Activated CD4-positive, alpha-beta T cell treated with anti-CD3 and anti-CD28 coated beads for 48 hours (primary cell): ENCODE results near the gene NOXA1.
"Not testable (repeated sequence)": the region's sequence is repeated elsewhere in the genome, so short reads cannot be mapped to it uniquely, and the experiment has no call there.

ENCODE experiments used
- DNase-seq: peaks from one replicate; pipeline ENCODE4 v3.0.0-alpha.2; 2020

Gene NOXA1

DNA sequence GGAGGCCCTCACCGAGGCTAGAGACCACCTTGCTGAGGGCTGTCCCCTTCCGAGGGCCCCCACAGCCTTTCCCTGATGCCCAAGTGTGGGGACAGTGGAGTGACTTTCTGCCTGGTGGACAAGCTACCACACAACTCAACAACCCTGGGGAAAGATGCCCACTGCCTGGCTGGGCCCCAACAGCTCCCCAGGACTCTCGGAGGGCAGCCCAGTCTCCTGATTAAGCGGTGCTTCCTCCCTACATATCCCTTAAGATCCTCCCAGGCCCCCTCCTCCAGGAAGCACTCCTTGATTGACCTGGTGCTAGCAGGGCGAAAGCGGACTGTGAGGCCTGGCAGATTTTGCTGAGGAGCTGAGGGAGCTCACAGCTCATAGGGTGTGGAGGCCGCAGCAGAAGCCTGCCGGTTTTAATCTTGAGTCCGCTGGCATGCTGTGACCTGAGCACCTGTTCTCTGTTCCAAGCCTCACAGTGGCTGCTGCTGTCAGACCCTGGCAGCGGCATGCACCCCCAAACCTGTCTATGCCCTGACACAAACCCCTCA lies 33.7 kb downstream of the NOXA1 start:
- no peak for DNase-seq

DNA sequence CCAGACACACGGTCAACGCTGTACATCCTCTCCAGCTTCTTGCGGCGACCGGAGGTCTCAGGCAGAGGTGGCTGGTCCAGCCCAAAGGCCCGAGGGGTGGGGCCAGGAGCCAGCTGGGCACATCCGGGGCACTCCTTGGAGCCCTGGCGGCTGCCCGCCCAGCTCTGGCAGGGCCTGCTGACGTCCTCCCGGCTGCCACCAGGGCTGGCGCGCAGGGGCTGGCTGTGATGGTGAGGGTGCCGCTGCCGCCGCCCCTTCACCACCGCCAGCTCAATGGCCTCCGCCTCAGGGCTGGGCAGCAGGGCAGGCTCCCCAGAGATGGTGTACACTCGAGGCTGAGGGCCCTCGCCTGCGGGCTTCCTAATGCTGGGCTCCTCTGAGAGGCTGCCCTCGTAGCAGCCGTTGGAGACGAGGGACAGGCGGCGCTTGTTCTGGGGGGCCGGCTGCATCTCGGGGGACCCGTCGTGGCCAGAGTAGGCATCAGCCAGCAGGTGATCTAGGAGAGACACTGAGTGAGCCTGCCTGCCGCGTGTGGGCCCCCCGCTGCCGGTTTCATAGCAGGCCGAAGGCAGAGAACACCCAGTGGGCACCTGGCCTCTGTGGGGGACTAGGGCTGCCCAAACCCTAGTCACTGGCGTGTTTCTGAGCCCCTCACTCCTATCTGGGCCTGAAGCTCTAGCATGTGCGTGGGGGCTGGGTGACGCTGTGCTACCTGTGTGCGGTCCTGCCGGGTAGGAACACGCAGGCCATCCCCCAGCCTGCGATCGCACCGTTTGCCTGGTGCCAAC lies 34.4 kb downstream of the NOXA1 start:
- no peak for DNase-seq

DNA sequence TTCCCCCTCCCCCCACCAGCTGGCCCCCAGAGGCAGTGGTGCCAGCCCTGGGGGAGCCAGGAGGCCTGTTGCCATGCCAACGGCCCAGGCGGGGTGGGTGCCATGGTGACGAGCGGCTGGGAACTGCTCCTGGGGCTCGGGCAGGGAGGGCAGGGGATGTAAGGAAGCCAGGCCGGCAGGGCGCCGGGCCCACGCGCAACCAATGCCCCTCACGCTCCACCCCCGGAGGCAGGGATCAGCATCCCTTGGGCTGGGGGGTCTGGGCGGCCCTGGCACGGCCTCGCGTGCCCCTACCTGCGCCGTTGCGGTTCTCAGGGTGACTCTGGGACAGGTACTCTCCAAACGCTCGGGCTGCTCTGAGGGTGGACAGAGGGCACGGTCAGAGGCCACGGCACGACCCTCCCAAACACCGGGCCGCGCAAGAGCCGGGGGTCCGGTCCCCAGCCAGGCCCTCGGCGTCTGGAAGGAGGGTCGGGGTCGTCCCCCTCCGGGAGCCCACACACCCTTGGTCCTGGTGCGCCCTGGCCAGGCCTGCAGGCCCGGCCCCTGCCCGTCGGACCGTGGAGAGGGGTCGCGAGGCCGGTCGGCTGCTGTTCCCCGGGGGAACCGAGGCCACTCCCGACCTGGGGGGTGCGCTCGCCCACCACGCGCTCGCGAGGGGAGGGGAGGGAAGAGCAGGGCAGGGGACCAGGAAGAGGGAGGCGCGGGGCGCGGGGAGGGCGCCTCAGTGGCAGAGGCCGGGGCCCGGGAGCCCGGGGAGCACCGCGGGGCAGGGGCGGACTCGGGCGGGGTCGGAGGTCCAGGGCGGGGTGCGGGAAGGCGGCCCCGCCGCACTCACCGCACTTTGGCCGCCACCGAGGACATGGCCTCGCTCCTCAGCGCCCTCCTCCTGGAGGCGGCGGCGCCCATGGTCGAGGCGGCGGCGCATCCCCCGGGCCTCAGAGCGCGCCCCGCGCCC lies 35.3 kb downstream of the NOXA1 start:
- no peak for DNase-seq

DNA sequence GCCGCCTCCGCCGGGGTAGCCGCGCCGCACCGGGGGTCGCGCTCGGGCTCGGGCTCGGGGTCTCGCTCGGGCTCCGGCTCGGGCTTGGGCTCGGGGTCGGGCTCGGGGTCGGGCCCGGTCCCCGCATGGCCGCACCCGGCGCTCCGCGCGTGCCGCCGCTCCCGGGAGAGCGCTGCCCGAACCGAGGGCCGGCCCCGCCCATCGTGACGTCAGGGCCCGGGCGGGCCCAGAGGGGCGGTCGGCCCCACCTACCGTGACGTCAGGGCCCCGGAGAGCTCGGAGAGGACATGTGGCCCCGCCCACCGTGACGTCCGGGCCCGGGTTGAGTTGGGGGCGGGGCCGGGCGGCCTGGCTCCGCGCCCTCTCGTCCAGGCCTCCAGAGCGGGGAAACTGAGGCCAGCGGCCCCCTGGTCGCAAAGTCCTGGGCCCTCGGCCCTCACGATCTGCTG lies 36.0 kb downstream of the NOXA1 start, which contains the start of gene NSMF:
Gene NSMF (minus strand): TSS at position 183 of the 449 bp plus-strand sequence. CDS start 232 bp downstream, outside the sequence.
- peak; percentile 96 for DNase-seq

DNA sequence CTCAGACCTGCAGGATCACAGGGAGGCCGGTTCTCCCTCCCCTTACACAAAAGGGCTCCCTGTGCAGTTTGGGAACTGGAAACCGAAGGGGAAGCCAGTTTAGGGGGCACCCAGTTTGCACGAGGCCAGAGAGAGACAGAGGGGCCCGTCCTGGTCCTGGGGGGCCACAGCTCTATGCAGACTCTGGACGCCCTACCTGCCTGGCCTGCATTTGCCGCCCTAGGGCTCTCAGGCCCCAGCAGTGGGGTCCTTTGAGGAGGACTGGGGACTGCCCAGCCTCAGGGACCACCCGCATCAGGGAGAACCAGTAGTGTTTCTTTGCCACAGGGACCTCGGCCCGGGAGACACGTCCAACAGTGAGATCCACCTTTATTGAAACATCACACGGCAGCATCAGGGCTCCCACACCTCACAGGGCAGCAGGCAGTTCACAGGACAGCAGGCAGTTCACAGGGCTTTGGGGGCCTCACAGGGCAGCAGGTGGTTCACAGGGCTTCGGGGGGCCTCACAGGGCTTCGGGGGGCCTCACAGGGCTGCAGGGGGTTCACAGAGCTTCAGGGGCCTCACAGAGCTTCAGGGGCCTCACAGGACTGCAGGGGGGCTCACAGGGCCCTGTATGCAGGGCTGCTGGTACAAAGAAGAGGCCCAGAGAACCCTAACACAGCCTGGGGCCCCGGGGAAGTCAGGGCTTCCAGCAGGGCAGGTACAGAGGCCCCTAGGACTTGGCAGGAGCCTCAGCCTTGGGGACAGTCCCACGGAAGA lies 36.6 kb downstream of the NOXA1 start:
- DNase-seq = no peak

GRCh38 chr9:137460363-137461315 lies 37.4 kb downstream of the NOXA1 start:
- no peak for DNase-seq

GRCh38 chr9:137461316-137461662 lies 38.1 kb downstream of the NOXA1 start:
- no peak for DNase-seq

GRCh38 chr9:137461663-137462395 lies 38.6 kb downstream of the NOXA1 start:
- DNase-seq = peak; percentile 89

GRCh38 chr9:137462396-137462985 lies 39.3 kb downstream of the NOXA1 start:
- DNase-seq = no peak

- DNase-seq = no peak
These were observed 40.1 kb downstream of the NOXA1 start for GRCh38 chr9:137462986-137463930.

DNA sequence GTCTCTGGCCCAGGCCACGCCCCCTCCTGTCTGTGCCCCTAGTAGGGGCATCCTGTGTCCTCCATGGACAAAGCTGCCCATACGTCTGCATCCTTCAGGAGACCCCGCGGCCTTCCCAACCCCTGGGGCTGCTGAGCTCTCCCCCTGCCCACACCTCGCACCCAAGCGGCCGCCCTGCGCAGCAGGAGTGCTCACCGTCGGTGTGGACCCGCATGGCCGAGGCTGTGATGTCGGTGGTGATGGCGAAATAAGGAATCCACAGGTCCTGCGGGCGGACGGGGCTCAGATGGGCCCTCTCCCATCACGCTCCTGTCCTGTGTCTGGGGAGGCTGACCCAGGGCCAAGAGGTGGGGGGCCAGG lies 40.7 kb downstream of the NOXA1 start:
- no peak for DNase-seq

- DNase-seq = no peak
These were observed 41.3 kb downstream of the NOXA1 start for GRCh38 chr9:137464291-137464999.

DNA sequence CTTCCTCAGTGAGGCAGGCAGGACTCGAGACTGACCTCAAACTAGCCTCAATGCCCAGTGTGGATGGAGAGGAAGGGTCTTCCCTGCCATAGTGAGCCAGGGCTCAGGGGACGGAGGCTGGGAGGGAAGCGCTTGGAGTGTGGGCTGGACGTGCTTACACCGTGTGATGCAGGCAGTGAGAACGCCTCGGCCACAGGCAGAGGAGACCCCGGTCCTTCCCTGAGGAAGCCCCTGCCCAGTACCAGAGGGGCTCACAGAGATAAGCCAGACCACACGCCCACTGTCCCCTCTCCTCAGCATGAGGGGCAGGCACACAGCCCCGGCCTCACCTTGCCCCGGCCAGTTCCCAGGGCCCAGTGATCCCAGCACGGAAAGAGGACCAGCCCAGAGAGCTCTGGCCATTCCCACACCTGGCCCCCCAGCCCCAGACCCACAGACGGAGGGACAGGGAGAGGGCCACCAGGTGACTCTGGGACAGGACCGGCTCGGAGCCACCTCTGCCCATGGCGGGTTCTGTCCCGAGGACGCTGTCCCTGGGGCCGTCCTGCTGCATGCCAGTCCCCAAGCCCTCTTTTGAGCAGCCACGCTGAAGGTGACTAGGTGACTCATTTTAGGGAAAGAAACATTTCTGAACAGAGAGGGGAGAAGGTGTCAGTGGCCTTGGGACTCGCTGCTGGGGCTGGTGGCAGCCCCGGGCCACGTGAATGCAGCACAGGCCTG lies 42.0 kb downstream of the NOXA1 start:
- DNase-seq = no peak

DNA sequence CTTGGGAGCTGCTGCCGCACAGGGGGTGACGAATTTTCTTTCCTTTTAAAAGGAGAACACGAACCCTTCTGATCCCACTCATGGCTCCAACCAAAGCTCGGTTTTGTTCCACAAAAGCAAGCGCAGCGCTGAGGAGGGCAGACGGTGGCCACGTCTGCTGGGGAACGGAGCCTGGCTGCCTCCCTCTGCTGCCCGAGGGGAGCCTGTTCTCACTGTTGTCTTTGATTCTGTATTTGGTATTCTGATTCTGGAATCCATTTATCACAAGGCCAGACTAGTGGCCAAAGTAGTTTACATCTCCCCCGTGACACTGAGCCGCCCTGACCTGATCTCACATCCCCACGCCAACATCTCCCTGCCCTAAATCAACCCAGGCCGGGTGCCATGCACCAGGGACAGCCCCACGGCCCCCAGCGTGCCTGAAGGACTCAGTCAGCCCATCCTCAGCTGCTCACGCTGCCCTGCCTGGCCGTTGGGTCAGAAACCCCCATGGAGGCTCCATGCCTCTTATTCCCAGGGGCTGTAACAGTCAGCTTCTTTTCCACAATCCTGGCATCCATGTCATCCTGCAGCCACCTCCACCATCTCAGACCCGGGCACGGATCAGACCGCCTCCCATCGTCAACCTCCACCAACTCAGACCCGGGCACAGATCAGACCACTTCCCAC lies 42.7 kb downstream of the NOXA1 start:
- DNase-seq = no peak

GRCh38 chr9:137466389-137467085 lies 43.3 kb downstream of the NOXA1 start:
- DNase-seq = not testable (repeated sequence)

- DNase-seq = no peak
These were observed 44.0 kb downstream of the NOXA1 start for GRCh38 chr9:137467161-137467581.

DNA sequence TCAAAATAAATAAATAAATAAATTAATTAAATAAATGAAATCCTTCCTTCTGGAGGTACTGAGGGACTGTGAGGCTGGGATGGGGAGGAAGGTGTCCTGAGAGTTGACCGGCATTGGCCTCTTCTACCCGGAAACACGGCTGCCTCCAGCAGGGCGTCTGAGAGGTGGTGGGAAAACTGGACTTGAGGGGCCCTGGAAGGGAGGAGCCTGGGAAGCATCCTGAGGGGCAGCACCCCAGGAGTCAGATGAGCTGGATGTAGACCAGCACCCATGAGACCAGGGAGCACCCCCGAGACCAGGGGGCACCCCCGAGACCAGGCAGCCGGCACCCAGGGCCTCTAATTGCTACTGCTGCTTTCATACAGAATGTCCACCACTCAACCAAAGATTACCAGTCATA lies 44.7 kb downstream of the NOXA1 start:
- DNase-seq = no peak
